Breast epithelium (tissue), 4 donors: ENCODE measurements around the gene MAZ. TPM values are rescaled to one million over a fixed set of nuclear protein-coding genes. Genes with fewer than 3 reads are reported as not detected.

ENCODE experiments used
- DNase-seq, 2 donors: peaks; one replicate each; pipeline ENCODE4 v3.0.0-alpha.2; 2019; ENCODE audit warnings: low spot score in 2 of 2
- H3K27ac ChIP-seq, 2 donors: fragments of 200-600 bp; sonication (generic) in 1 of 2; one replicate each; pipeline ENCODE4 v1.5.1; 2016 to 2019; ENCODE audit warnings: mild to moderate bottlenecking in 1 of 2
- H3K27me3 ChIP-seq, 2 donors: fragments of 200-600 bp; sonication (generic) in 1 of 2; one replicate each; pipeline versions ENCODE4 v1.5.1 to v1.6.0; 2017 to 2019; ENCODE audit warnings: control low read depth in 1 of 2, mild to moderate bottlenecking in 1 of 2
- H3K36me3 ChIP-seq: fragments of 200-600 bp; one replicate; pipeline ENCODE4 v1.5.1; 2019
- H3K4me1 ChIP-seq, 2 donors: fragments of 200-600 bp; sonication (generic); one replicate each; pipeline ENCODE4 v1.5.1; 2016 to 2019; ENCODE audit warnings: control low read depth in 1 of 2
- H3K4me3 ChIP-seq, 3 donors: fragments of 200-600 bp; sonication (generic); 1 replicate in 2 of 3; 2 replicates in 1 of 3; pipeline ENCODE4 v1.5.1; 2016 to 2019; ENCODE audit warnings: mild to moderate bottlenecking in 3 of 3, moderate library complexity in 2 of 3
- H3K9me3 ChIP-seq, 2 donors: fragments of 200-600 bp; sonication (generic) in 1 of 2; one replicate each; pipeline ENCODE4 v1.5.1; 2016 to 2019; ENCODE audit warnings: control low read depth in 1 of 2
- CTCF ChIP-seq, 3 donors: fragments of 450-650 bp; IDR thresholded peaks; one replicate each; pipeline ENCODE4 v1.5.1; 2016 to 2017; ENCODE audit warnings: antibody characterized with exemption in 3 of 3, mild to moderate bottlenecking in 3 of 3, moderate library complexity in 3 of 3
- POLR2A ChIP-seq: fragments of 450-650 bp; IDR thresholded peaks from one replicate; pipeline ENCODE4 v1.6.1; 2016; ENCODE audit warnings: antibody characterized with exemption, mild to moderate bottlenecking, moderate library complexity
- POLR2AphosphoS5 ChIP-seq, 3 donors: sonication (generic); formaldehyde crosslinking; IDR thresholded peaks; one replicate each; pipeline ENCODE4 v1.6.1; 2017; ENCODE audit warnings: antibody characterized with exemption in 3 of 3
- intact Hi-C: fragments of 100-400 bp; cut with DNase I; formaldehyde crosslinking; loops from one replicate; pipeline ENCODE4 v1.15.1; 2023; ENCODE audit warnings: low total_unique reads
- total RNA-seq, 3 donors: library from RNA; depleted of rRNA; stranded (reverse); fragments of >200 nt; gene quantifications; one replicate each; pipeline ENCODE4 v1.1.0, GENCODE V29; 2016

The MAZ gene
- total RNA-seq, 3 donors from 2014 or later: 49.3 to 61.9 (median 60.0) TPM

- intact Hi-C loops: no loop called here
- Histone ChIP-seq H3K36me3 (no peaks in the 10 kb centered on the region), H3K9me3 (no peaks in the 10 kb centered on the region), H3K4me3 (peak overlapping the region; percentile 42 to 70 (median 59)), H3K27ac (peak overlapping the region; percentile 89 to 99), H3K4me1 (peaks cover 8 to 22% of the 10 kb centered on the region in 2 donors), H3K27me3 (no peaks in the 10 kb centered on the region)
- TF ChIP-seq POLR2A (no peak), CTCF (IDR thresholded peaks at IDR 0.05) (no peak), POLR2AphosphoS5 (IDR thresholded peaks at IDR 0.05) (no peak)
- DNase-seq: no peak
These were observed 6.7 kb downstream of the MAZ start for GRCh38 chr16:29812754-29813643.

- H3K27me3 ChIP-seq: no peaks in the 10 kb centered on the region
- DNase-seq: no peak
These were observed 7.6 kb downstream of the MAZ start for GRCh38 chr16:29813644-29814562.

DNA sequence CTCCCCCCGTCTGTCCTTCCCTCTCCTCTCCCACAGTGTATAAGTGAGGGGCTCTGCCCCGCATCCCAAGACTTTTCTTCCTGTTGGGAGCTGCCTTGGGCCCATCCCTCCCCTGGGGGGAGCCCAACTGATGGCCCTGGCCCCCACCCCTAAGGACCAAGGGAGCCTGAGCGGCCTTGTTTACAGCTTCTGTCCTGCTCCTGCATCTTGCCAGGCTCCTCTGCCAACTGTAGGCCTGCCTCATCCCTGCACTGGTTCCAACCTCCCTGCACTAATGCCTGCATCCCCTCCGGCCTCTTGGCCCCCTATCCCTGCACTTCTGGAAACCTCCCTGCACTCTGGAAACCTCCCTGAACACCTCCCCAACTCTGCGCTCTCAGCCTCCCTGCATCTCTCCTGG is 8.3 kb downstream of the MAZ start:
- TF ChIP-seq CTCF (IDR thresholded peaks at IDR 0.05) (no peak), POLR2A (no peak), POLR2AphosphoS5 (IDR thresholded peaks at IDR 0.05) (no peak)
- no peak overlapping the region for H3K4me3 ChIP-seq
- peaks cover 3 to 9% of the 10 kb centered on the region in 2 donors for H3K4me1 ChIP-seq
- no peaks in the 10 kb centered on the region for H3K9me3 ChIP-seq
- DNase-seq: no peak
- H3K36me3 ChIP-seq: no peaks in the 10 kb centered on the region
- intact Hi-C loops: no loop called here
- no peaks in the 10 kb centered on the region for H3K27me3 ChIP-seq
- peak overlapping the region in 1 of 2 donors; percentile 83 for H3K27ac ChIP-seq

More at GRCh38 chr16:29813644-29814562, 7.6 kb downstream of the MAZ start:
- Histone ChIP-seq H3K4me1 (peaks cover 3 to 13% of the 10 kb centered on the region in 2 donors), H3K36me3 (no peaks in the 10 kb centered on the region), H3K4me3 (no peak overlapping the region), H3K9me3 (no peaks in the 10 kb centered on the region), H3K27ac (peak overlapping the region in 1 of 2 donors; percentile 99)
- TF ChIP-seq POLR2A (no peak), POLR2AphosphoS5 (IDR thresholded peaks at IDR 0.05) (no peak), CTCF (IDR thresholded peaks at IDR 0.05) (no peak)
- intact Hi-C loops: no loop called here

GRCh38 chr16:29815032-29815721 is 8.8 kb downstream of the MAZ start:
- Histone ChIP-seq H3K27ac (peak overlapping the region; percentile 26 to 83), H3K36me3 (no peaks in the 10 kb centered on the region), H3K4me1 (peaks cover 3 to 13% of the 10 kb centered on the region in 2 donors), H3K27me3 (no peaks in the 10 kb centered on the region), H3K4me3 (peak overlapping the region; percentile 64 to 84 (median 81)), H3K9me3 (no peaks in the 10 kb centered on the region)
- TF ChIP-seq POLR2A (no peak), CTCF (IDR thresholded peaks at IDR 0.05) (no peak), POLR2AphosphoS5 (IDR thresholded peaks at IDR 0.05) (no peak)
- intact Hi-C loops: no loop called here
- no peak for DNase-seq
